WTC11 (cell line): ENCODE results near the gene SPEM3. TPM values are rescaled to one million over a fixed set of nuclear protein-coding genes. Genes with fewer than 3 reads are reported as not detected.
A peak's percentile ranks its signal among the peaks of the same experiment; 100 is the strongest.

Source experiments
- AR ChIP-seq: fragments of 250-450 bp; sonication (Bioruptor Pico); IDR thresholded peaks from 2 replicates; pipeline ENCODE4 v1.9.0; 2021; ENCODE audit warnings: mild to moderate bottlenecking
- ATF6 ChIP-seq: sonication (generic); formaldehyde crosslinking; IDR thresholded peaks from 2 replicates; pipeline ENCODE4 v1.8.1; 2023; ENCODE audit warnings: mild to moderate bottlenecking, missing genetic modification reagents
- CBFB ChIP-seq: sonication (generic); formaldehyde crosslinking; IDR thresholded peaks from 2 replicates; pipeline ENCODE4 v1.8.1; 2022; ENCODE audit warnings: mild to moderate bottlenecking, low read depth, missing genetic modification reagents
- CREM ChIP-seq: sonication (generic); formaldehyde crosslinking; IDR thresholded peaks from 2 replicates; pipeline ENCODE4 v1.8.1; 2022; ENCODE audit warnings: mild to moderate bottlenecking, missing genetic modification reagents, moderate library complexity
- E2F4 ChIP-seq: sonication (generic); formaldehyde crosslinking; IDR thresholded peaks from 2 replicates; pipeline ENCODE4 v1.8.1; 2022; ENCODE audit warnings: low read depth, mild to moderate bottlenecking, moderate library complexity, missing genetic modification reagents, borderline replicate concordance
- ESRRA ChIP-seq: sonication (generic); formaldehyde crosslinking; IDR thresholded peaks from 2 replicates; pipeline ENCODE4 v1.8.1; 2022; ENCODE audit warnings: mild to moderate bottlenecking, missing genetic modification reagents, borderline replicate concordance
- FOXP4 ChIP-seq: sonication (generic); formaldehyde crosslinking; IDR thresholded peaks from 2 replicates; pipeline ENCODE4 v1.8.0; 2022; ENCODE audit warnings: mild to moderate bottlenecking, missing genetic modification reagents
- HMGA2 ChIP-seq: fragments of 250-450 bp; sonication (Bioruptor Pico); IDR thresholded peaks from 2 replicates; pipeline ENCODE4 v1.4.0; 2021; ENCODE audit warnings: mild to moderate bottlenecking, moderate library complexity
- HMGXB4 ChIP-seq: sonication (generic); formaldehyde crosslinking; IDR thresholded peaks from 2 replicates; pipeline ENCODE4 v1.8.1; 2023; ENCODE audit warnings: mild to moderate bottlenecking, moderate library complexity, missing genetic modification reagents
- IRF2 ChIP-seq: sonication (generic); formaldehyde crosslinking; IDR thresholded peaks from 2 replicates; pipeline ENCODE4 v1.8.0; 2022; ENCODE audit warnings: low read depth, missing genetic modification reagents, borderline replicate concordance
- MXD4 ChIP-seq: fragments of 250-450 bp; sonication (Bioruptor Pico); IDR thresholded peaks from 2 replicates; pipeline ENCODE4 v1.8.0; 2021; ENCODE audit warnings: mild to moderate bottlenecking, moderate library complexity, borderline replicate concordance
- NFYB ChIP-seq: sonication (generic); formaldehyde crosslinking; conservative IDR thresholded peaks from 2 replicates; pipeline ENCODE4 v1.8.0; 2022; ENCODE audit warnings: low read depth, missing genetic modification reagents
- NR1H2 ChIP-seq: sonication (generic); formaldehyde crosslinking; IDR thresholded peaks from 2 replicates; pipeline ENCODE4 v1.9.0; 2021; ENCODE audit warnings: mild to moderate bottlenecking, moderate library complexity, missing genetic modification reagents
- NR2C2 ChIP-seq: sonication (generic); formaldehyde crosslinking; IDR thresholded peaks from 2 replicates; pipeline ENCODE4 v1.8.0; 2022; ENCODE audit warnings: mild to moderate bottlenecking, missing genetic modification reagents
- PREB ChIP-seq: sonication (generic); formaldehyde crosslinking; IDR thresholded peaks from 2 replicates; pipeline ENCODE4 v1.8.1; 2022; ENCODE audit warnings: mild to moderate bottlenecking, missing genetic modification reagents, moderate library complexity, borderline replicate concordance
- PRRX2 ChIP-seq: fragments of 250-450 bp; sonication (Bioruptor Pico); IDR thresholded peaks from 2 replicates; pipeline ENCODE4 v1.8.0; 2021; ENCODE audit warnings: mild to moderate bottlenecking
- TEAD1 ChIP-seq: sonication (generic); formaldehyde crosslinking; IDR thresholded peaks from 2 replicates; pipeline ENCODE4 v1.8.0; 2022; ENCODE audit warnings: mild to moderate bottlenecking, missing genetic modification reagents
- ZBTB21 ChIP-seq: sonication (generic); formaldehyde crosslinking; IDR thresholded peaks from 2 replicates; pipeline ENCODE4 v1.8.1; 2023; ENCODE audit warnings: mild to moderate bottlenecking, missing genetic modification reagents, borderline replicate concordance
- ZNF219 ChIP-seq: sonication (generic); formaldehyde crosslinking; IDR thresholded peaks from 2 replicates; pipeline ENCODE4 v1.8.0; 2023; ENCODE audit warnings: missing genetic modification reagents, mild to moderate bottlenecking, borderline replicate concordance
- ZNF317 ChIP-seq: sonication (generic); formaldehyde crosslinking; IDR thresholded peaks from 2 replicates; pipeline ENCODE4 v1.8.1; 2023; ENCODE audit warnings: low read depth, mild to moderate bottlenecking, moderate library complexity, missing genetic modification reagents, borderline replicate concordance
- ZNF416 ChIP-seq: fragments of 250-450 bp; sonication (Bioruptor Pico); IDR thresholded peaks from 2 replicates; pipeline ENCODE4 v1.9.0; 2021; ENCODE audit warnings: mild to moderate bottlenecking, inconsistent platforms
- ZNF423 ChIP-seq: fragments of 250-450 bp; sonication (Bioruptor Pico); IDR thresholded peaks from 2 replicates; pipeline ENCODE4 v2.1.2; 2022; ENCODE audit warnings: mild to moderate bottlenecking, moderate library complexity
- ZNF425 ChIP-seq: fragments of 250-450 bp; sonication (Bioruptor Pico); conservative IDR thresholded peaks from 2 replicates; pipeline ENCODE4 v1.9.0; 2021; ENCODE audit warnings: mild to moderate bottlenecking
- total RNA-seq: library from RNA; stranded (reverse); gene quantifications from 3 replicates; pipeline ENCODE4 v1.2.3, GENCODE V29; 2021

The SPEM3 gene
- total RNA-seq, 1 experiment from 2014 or later, result not detected

GRCh38 chr17:7403977-7404736 lies 24.5 kb upstream of the SPEM3 start, which contains the start of gene TMEM256 (continued):
- TF ChIP-seq AR, result no peak
- no peak for TF ChIP-seq ZNF416 (CRISPR knock-in tag)
- TF ChIP-seq PREB, result no peak
- TF ChIP-seq ZNF317 (CRISPR knock-in tag), result no peak
- no peak for TF ChIP-seq NR2C2 (CRISPR knock-in tag)
- TF ChIP-seq IRF2 (CRISPR knock-in tag), result no peak
- TF ChIP-seq E2F4 (CRISPR knock-in tag), result no peak
- TF ChIP-seq NFYB (CRISPR knock-in tag), result peak; percentile 77
- no peak for TF ChIP-seq ZNF219 (CRISPR knock-in tag)
- TF ChIP-seq ZNF425, result no peak
- no peak for TF ChIP-seq TEAD1 (CRISPR knock-in tag)
- no peak for TF ChIP-seq ZNF423 (CRISPR knock-in tag)
- no peak for TF ChIP-seq NR1H2 (CRISPR knock-in tag)
- no peak for TF ChIP-seq HMGA2 (CRISPR knock-in tag)
- no peak for TF ChIP-seq FOXP4 (CRISPR knock-in tag)
- TF ChIP-seq MXD4 (CRISPR knock-in tag), result no peak
- 0 out of 2 replicates have a peak, but pooled peaks have one; percentile 22 for TF ChIP-seq ESRRA (CRISPR knock-in tag)
- no peak for TF ChIP-seq CBFB
- TF ChIP-seq ZBTB21 (CRISPR knock-in tag), result no peak
- TF ChIP-seq HMGXB4 (CRISPR knock-in tag), result peak; percentile 25; the same call in 1 of the 2 replicates
- 0 out of 2 replicates have a peak, but pooled peaks have one; percentile 32 for TF ChIP-seq CREM (CRISPR knock-in tag)
- TF ChIP-seq ATF6 (CRISPR knock-in tag), result no peak
- TF ChIP-seq PRRX2, result no peak
